Islet precursor cell (in vitro differentiated cells): ENCODE measurements around the gene HSPA14.
A peak's percentile ranks its signal among the peaks of the same experiment; 100 is the strongest.
"Not testable (repeated sequence)": the region's sequence is repeated elsewhere in the genome, so short reads cannot be mapped to it uniquely, and the experiment has no call there.

Experiments used
- DNase-seq: peaks from one replicate; pipeline ENCODE4 v3.0.0-alpha.2; 2018

HSPA14 gene

DNA sequence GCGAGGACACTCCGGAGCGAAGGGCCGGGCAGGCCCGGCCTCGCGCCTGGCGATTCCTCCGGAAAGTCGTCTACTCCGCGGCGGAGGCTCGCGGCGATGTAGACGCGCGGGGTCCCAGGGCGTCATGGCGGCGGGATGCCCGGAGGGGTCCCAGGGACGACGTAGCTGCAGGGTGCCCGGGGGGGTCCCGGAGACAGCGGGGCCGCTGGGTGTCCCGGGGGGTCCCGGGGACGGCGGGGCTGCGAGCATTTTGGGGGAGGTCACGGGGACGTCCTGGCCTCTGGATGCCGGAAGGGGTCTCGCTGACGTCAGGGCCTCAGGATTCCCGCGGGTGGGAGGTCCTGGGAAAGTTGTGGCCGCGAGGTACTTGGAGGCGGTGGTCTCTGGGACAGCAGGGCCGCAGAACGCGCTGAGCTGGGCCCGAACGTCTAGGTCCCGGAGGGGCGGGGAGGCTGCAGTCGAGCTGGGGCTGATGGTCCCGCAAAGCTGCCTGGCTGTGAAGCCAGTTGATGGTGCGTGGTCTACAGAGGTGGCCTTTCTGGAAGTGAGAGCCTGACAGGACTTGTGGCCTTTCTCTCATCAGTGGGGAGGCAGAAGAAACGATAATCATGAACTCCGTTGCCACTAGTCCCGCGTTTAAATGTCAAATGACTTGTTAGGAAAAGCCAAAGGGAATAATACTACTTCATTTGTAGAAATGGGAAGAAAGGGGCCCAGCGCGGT lies 637 bp downstream of the HSPA14 start:
- peak; percentile 82 for DNase-seq

DNA sequence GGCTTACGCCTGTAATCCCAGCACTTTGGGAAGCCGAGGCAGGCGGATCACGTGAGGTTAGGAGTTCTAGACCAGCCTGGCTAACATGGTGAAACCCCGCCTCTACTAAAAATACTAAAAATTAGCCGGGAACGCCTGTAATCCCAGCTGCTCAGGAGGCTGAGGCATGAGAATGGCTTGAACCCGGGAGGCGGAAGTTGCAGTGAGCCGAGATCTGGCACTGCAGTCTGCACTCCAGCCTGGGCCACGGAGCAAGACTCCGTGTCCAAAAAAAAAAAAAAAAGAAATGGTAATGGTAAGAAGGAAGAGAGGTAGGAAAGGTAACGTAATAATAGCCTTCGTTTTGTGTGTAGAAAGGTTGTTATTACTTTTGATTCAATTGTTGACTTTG lies 1.2 kb downstream of the HSPA14 start:
- DNase-seq, result no peak

DNA sequence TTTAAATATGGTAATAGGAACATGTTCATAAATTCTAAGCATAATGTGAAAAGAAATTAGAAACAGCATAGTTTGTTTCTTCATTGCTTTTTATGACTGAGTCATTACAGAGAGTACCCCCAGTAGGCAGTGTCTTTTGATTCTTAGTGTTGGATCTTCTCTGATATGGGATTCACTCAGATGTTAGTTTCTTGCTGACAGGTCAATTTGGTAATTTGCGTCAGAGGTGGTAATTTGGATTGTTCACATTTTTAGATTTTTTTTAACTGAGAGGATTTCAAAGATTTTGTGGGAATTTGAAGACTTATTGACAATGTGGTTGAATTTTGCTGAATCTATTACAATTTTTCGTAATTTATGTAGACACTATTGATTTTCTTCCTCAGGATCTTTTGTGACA lies 2.1 kb downstream of the HSPA14 start:
- no peak for DNase-seq

DNA sequence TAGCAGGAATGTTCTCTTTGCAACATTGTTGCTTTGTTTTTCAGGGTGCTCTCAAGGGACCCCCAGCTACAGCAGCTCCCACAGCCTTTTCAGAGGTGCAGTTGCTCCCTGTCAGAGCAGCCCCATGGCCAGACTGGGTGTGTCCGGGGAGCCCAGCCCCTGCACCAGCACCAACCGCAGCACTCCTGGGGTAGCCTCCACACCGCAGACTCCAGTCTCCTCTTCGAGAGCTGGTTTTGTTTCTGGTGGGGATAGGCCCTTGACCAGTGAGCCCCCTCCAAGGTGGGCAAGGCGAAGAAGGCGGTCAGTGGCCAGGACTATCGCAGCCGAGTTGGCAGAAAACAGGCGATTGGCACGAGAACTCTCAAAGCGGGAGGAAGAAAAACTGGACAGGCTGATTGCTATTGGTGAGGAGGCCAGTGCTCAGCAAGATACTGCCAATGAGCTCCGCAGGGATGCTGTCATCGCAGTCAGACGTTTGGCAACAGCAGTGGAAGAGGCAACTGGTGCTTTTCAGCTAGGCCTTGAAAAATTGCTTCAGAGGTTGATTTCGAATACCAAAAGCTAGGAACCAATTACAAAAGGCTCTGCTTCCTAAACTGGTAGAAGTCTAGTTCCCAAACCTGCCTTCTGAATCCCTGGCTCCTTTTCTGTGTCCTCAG lies 5.4 kb downstream of the HSPA14 start:
- no peak for DNase-seq

DNA sequence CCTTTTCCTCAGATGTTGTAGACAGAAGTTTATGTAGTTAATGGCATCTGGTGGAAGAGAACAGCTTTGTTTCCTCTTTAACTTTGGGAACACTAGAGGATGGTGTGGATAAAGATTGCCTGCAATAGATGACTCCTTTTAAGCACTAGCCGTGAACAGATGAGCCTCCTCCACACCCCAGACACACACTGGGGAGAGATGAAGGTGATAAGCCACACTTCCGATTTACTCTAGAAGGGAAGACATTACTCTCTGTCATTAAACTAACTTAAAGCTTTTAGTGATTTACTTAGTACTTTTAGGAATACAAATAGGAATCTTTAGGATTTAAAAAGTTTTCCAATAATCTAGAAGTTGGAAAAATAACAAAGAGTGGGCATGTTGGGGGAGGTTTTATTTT lies 6.8 kb downstream of the HSPA14 start:
- DNase-seq, result no peak

DNA sequence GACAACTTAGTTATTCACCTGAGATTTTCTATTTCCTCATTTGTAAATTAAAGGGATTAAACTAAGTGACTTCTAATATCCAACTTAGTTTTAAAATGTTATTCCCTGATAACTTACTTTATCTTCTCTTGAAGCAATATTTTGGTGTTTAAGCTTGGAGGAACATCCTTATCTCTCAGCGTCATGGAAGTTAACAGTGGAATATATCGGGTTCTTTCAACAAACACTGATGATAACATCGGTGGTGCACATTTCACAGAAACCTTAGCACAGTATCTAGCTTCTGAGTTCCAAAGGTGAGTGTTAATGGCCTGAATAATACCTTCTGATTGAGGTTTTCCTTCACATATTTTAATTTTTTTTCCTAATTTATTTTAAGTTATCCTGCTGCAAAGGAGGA lies 14.1 kb downstream of the HSPA14 start:
- DNase-seq, result no peak

DNA sequence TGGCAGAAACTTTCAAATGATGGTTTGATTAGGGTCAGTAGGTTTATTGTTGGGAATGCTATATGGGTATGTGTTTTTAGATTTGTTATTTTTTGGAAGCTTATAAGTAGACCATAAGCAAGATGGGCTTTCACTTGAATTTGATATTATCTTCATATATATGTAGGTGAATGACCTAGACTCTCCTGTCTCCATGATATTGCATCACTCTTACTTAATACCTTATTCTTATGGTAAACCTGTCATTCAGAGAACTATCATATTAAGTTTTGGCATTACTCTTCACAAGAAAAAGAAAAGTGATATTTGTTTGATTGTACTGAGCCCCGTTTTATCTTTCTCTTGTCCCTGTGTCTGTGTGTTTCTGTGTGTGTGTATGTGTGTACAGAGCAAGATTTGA lies 17.3 kb downstream of the HSPA14 start:
- DNase-seq, result no peak

DNA sequence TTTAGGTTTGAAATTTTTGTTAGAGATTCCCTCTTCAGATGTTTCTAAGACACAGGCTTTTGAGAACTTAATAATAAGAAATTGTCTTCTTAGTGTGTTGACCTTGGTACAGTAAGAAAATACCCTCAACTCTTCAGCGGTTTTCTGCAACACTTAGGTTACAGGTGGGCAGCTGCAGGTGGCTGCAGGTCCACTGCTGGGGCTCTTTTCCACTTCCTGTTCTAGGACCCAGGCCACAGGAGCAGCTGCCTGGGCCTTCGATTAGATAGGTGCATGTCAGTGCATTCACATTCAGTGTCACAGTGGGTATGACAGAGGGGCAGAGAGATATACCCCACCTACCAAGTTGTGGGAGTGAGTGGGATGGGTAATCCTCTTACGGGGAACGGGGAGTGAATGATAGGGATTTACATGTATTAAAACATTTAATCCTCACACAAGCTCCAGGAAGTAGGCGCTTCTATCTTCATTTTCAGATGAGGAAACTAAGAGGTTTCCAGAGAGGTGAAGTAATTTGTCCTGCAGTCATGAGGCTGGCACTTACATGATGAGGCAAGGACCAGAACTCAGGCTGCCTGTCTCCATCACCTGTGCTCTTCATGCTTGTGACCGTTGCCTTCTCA lies 20.3 kb downstream of the HSPA14 start:
- no peak for DNase-seq

DNA sequence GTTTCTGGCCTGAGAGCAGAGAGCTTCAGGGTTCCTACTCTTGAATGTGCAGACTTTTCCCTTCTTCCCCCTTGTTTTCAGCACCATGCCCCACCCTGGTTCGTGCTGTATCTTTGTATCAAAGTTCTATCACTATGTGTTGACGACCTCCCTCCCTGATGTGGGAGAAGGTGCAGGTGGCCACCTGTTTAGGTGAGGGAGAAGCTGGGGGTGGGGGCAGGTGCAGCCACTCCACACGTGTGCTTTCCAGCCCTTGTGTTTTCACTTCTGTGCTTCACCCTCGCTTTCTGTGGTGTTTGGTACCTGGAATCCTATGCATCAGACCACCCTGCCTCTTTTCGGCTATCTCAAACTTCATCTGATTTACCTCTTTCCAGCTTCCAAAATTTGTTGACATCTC lies 20.9 kb downstream of the HSPA14 start:
- no peak for DNase-seq

DNA sequence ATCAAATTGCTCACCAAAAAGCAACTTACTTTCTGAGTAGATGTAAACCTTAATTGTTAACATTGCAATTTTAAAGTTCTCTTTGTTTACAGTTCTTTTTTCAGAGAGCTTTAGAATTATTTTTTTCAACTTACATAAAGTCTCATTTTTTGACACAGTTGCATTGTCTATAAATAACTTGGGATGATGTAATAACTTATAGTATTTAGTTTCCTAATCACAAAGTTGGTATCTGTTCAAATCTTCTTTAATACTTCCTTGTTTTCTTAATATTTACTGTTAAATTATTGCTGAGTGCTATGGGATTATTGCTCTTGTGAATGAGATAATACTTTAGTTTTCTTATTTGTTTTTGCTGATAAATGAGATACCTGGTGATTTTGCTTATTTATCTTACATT lies 21.7 kb downstream of the HSPA14 start:
- DNase-seq, result no peak

DNA sequence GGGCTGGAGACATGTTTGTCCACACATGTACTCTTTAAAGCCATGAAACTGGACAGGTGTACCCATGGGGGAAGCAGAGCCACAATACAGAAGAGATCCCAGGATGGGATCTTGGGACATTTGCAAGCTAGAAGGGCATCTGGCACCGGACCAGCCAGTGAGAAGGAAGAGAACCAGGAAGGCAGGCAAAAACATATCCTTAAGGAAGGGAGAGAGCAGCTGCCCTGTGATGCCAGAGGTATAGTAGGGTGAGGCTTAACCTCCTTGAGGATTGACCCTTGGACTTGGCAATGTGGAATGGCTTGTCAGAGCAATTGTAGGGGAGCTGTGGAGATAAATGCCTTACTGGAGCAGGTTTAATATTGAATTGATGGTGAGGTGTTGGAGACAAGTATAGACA lies 22.7 kb downstream of the HSPA14 start:
- no peak for DNase-seq

DNA sequence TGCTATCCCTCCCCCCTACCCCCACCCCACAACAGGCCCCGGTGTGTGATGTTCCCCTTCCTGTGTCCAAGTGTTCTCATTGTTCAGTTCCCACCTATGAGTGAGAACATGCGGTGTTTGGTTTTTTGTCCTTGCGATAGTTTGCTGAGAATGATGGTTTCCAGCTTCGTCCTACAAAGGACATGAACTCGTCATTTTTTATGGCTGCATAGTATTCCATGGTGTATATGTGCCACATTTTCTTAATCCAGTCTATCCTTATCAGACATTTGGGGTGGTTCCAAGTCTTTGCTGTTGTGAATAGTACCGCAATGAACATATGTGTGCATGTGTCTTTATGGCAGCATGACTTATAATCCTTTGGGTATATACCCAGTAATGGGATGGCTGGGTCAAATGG lies 26.4 kb downstream of the HSPA14 start:
- DNase-seq, result not testable (repeated sequence)

DNA sequence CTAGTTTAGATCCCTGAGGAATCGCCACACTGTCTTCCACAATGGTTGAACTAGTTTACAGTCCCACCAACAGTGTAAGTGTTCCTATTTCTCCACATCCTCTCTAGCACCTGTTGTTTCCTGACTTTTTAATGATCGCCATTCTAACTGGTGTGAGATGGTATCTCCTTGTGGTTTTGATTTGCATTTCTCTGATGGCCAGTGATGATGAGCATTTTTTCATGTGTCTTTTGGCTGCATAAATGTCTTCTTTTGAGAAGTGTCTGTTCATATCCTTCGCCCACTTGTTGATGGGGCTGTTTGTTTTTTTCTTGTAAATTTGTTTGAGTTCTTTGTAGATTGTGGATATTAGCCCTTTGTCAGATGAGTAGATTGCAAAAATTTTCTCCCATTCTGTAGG lies 26.8 kb downstream of the HSPA14 start:
- DNase-seq, result not testable (repeated sequence)

DNA sequence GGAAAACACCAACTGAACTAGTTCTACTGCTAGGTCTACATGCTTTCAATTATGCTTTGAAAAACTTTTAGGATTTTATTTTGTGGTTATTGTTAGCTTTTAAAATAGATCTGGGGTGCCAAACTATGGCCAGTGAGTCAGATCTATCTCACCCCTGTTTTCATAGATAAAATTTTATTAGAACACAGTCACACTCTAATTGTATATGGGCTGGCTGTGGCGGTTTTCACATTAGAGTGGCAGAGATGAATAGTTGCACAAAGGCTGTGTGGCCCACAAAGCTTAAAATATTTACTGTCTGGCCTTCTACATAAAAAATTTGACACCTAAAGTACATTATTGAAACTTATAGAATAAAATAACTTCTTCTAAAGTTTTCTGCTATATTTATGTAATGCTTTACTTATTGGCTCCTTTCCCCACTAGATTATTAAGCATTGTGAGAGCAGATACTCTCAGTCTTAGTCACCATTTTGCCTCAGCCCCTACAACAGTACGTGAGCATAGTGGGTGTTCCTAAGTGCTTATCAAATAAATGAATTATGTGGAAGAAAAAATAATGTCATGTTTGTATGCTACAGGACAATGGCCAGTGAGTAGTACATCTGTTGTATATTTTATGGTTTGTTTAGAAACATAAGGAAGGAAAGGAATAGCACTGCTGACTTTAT lies 35.1 kb downstream of the HSPA14 start:
- DNase-seq, result no peak

DNA sequence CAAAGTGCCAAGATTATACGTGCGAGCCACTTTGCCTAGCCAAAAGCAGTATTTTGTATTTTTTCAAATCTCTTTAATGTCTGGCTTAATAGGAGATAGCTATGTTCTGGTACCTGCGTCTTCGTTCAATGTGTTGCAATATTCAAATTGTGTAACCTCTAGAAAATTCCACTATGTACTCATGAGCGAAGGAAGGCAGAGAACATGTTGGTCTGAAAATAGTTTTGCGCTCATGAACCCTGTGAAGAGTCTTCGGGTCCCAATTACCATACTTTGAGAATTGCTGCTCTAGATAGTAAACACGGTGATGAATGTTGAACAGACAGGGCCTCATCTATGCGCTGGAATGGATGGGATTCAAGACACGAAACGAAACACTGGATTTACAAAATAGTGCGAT lies 37.8 kb downstream of the HSPA14 start:
- DNase-seq, result no peak

DNA sequence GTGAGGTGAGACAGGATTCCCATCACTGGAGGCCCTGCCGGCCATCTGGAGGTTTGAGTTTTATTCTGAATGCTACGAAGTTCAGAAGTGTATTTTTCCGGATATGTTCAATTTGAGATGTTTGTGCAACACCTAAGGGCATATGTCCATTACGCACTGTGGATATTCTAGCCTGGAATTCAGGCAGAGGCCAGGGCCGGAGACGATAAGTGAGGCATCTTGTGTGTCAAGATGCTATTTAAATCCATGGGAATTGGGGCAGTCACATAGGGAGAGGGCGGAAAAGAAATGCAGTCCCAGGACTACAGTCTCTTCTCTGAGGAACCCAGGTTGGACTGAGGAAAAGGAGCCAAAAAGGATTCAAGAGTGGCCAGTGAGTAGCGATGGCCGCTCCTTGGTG lies 38.7 kb downstream of the HSPA14 start:
- no peak for DNase-seq

DNA sequence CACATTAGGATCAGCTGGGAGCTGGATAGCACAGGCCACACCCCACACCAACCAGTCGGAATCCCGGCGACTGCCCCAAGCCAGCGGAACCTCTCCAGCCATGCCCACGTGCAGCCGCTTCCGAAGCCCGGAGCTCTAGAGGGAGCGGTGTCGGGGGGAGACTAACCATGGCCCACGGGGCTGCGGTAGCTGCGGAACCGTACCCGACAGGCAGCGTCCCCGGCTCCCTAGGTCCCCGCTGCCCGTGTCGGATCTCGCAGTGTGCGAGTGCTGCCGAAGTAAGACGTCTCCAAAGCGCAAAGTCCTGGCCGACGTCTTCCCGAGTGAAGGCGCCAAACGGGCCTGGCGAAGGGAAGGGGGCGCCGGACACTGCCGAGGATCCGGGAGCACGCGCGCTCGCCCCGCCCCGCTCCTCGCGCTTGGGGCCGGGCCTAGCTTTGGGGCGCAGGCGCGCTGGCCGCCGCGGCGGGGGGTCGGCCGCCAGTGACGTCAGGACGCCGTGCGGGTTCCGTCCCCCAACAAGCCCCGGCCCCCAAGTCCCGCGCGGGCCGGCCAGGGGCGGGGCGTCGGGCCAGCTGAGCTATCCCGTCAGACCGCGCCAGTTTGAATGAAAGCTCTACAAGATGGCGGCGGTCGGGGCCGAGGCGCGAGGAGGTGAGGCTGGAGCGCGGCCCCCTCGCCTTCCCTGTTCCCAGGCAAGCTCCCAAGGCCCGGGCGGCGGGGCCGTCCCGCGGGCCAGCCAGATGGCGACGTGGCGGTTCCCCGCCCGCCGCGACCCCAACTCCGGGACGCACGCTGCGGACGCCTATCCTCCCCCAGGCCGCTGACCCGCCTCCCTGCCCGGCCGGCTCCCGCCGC lies 40.4 kb downstream of the HSPA14 start, which contains the start of gene SUV39H2:
TSS of gene SUV39H2 (plus strand) at position 601 of the 858 bp plus-strand sequence. CDS start at position 624, 23 bp downstream.
- peak; percentile 97 for DNase-seq

DNA sequence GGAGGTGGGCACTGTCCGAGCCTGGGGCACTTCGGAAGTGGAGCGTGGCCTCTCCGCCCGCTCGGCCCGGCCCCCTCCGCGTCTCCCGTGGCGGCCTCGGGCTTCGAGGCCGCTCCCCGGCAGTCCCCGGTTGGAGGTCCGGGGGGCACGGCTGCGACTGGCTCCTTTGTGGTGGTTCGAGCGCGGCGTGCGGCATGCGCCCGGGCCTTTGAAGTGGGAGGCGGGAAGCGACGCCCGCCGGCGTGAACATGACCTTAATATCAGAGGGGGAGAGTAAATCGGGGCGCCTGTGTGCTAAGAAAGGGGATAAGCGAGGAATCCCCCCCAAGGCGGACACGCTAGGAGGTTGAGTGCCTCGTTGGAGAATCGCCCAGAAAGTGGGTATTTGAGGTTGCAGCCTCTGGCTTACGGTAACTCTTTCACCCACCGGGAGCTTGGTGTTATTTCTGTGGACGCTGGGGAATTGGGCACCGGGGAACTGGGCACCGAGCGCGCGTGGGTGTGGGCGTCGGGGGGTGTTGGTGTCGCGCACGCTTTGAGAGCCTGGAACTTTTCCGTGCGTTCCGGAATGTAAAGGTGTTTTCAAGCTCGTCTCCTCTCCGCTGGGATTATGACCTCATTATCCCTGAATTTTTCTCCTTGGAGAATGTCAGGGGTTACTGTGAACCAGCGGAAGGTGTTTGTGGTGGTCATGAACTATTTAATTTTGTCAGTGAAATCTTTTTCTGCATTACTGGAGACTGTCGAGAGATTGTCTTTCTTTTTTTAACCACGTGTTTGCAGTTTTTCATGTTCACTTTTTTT lies 41.2 kb downstream of the HSPA14 start:
- DNase-seq, result peak; percentile 60

DNA sequence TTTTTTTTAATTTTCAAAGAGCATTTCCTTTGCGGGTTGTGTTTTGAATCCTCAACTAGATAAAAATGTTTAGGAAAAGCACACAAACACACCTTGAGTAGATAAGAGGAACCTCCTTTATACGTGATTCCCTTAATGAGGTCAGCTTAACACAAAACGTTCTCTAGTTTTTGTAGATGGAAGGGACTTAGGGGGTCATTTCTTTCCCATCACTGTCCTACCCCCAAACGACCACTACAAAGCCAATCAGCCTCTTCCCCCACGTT lies 41.8 kb downstream of the HSPA14 start:
- no peak for DNase-seq

DNA sequence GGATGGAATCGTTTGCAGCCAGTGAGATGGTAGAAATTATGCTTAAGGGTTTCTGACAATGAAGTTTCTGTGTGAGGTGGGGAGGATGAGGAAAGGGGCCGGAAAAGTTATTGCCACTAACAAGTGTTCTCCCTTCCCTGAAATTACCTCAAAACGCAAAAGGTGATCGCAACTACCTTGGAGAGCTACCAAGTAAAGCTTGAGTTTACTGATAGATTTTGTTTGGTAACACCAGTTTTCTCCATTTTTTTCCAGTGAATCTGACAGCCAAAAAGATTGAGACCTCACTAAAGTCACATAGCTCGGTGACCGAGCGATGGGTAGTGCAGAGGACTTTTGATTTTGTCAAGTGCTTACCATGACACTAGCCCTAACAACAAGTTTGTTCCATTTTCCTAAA lies 42.1 kb downstream of the HSPA14 start:
- DNase-seq, result no peak

DNA sequence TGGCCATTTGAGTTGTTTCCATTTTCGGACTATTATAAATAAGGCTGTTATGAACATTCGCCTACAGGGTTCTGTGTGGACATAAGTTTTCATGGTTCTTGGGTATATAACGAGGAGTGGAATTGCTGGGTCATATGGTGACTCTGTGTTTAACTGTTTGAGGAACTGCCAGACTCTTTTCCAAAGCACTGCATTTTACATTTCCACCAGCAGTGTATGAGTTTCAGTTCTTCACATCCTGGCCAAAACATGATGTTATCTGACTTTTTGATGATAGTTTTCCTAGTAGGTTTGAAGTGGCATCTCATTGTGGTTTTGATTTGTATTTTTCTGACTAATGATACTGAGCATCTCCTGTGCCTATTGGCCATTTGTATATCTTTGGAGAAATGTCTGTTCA lies 46.0 kb downstream of the HSPA14 start:
- no peak for DNase-seq

DNA sequence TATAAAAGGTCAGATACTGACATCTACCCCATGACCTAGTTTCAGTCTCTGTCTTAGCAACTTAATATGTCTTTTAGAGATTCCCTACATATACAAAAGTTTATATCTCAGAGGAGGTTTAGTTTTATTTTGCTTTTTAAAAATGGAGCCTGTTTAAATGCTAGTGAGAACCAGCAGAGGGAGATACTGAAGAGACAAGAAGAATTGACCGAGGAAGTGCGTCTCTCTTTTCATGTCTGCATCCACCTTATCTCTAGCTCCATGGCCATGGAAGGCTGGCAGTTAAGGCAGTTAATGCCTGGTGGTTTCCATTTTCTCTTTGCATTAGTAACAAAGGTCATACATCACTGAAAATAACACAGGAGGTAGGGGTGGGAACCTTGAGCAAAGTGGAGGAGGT lies 51.2 kb downstream of the HSPA14 start:
- DNase-seq, result no peak
